ENCODE measurements around the gene SLC11A2. TPM values are rescaled to one million over a fixed set of nuclear protein-coding genes. Genes with fewer than 3 reads are reported as not detected.

The SLC11A2 gene
- total RNA-seq, 4 donors from 2014 or later, result 43.3 to 64.8 (median 50.8) TPM

GRCh38 chr12:51013441-51013840, 12.7 kb downstream of the SLC11A2 start:
- TF ChIP-seq CTCF (IDR thresholded peaks at IDR 0.05; ENCODE audit: low read depth), result no peak

GRCh38 chr12:51012570-51013236, 13.5 kb downstream of the SLC11A2 start:
- no peak for TF ChIP-seq CTCF (IDR thresholded peaks at IDR 0.05; ENCODE audit: low read depth)

GRCh38 chr12:51011955-51012354, 14.2 kb downstream of the SLC11A2 start:
- TF ChIP-seq CTCF (IDR thresholded peaks at IDR 0.05; ENCODE audit: low read depth), result no peak

- no peak for TF ChIP-seq CTCF (IDR thresholded peaks at IDR 0.05; ENCODE audit: low read depth)
Observed at GRCh38 chr12:51009056-51009440, 17.1 kb downstream of the SLC11A2 start.

- TF ChIP-seq CTCF (IDR thresholded peaks at IDR 0.05; ENCODE audit: low read depth), result no peak
Observed at GRCh38 chr12:51008329-51009055, 17.7 kb downstream of the SLC11A2 start.

GRCh38 chr12:51005671-51006070, 20.5 kb downstream of the SLC11A2 start:
- no peak for TF ChIP-seq CTCF (IDR thresholded peaks at IDR 0.05; ENCODE audit: low read depth)

- no peak for TF ChIP-seq CTCF (IDR thresholded peaks at IDR 0.05; ENCODE audit: low read depth)
Observed at GRCh38 chr12:51005030-51005429, 21.2 kb downstream of the SLC11A2 start.
